IMR-90 (cell line): ENCODE measurements around the gene FAM20A. TPM values are rescaled to one million over a fixed set of nuclear protein-coding genes. Genes with fewer than 3 reads are reported as not detected.

ENCODE experiments used
- ATAC-seq: fragments of 200-7000 bp; cut with Tn5 transposase; 2 replicates; pipeline ENCODE4 v1.9.1; 2020; ENCODE audit warnings: low read depth, mild to moderate bottlenecking, moderate library complexity
- BruUV-seq: library from RNA; stranded (reverse); fragments of 400-500 nt; replicated peaks from 2 replicates; lab custom pipeline; 2021; lab: Mats Ljungman, UMichigan
- CTCF ChIA-PET: fragments of 300-600 bp; formaldehyde crosslinking; extraction: SDS; loops from one replicate; lab custom pipeline; 2021; ENCODE audit warnings: antibody characterized with exemption; lab: Yijun Ruan, JAX
- POLR2A ChIA-PET: fragments of 300-600 bp; sonication (Branson Sonifier 250); formaldehyde crosslinking; loops from one replicate; lab custom pipeline; 2022; ENCODE audit warnings: antibody characterized with exemption; ENCODE audit not compliant: unreplicated experiment; lab: Charles Lee
- DNase-seq: peaks from one replicate; pipeline ENCODE4 v3.0.0; 2013
- H2AFZ ChIP-seq: replicated peaks from 2 replicates; pipeline ENCODE3; 2013; ENCODE audit warnings: low read length, mild to moderate bottlenecking; ENCODE audit not compliant: poor library complexity
- H2AK5ac ChIP-seq: 2 replicates; pipeline ENCODE4 v1.6.1; 2013; ENCODE audit warnings: low read depth, low read length, inconsistent platforms
- H2AK9ac ChIP-seq: replicated peaks from 2 replicates; pipeline ENCODE3; 2013; ENCODE audit warnings: mild to moderate bottlenecking, low read depth, low read length, moderate library complexity; ENCODE audit not compliant: poor library complexity
- H2BK120ac ChIP-seq: 2 replicates; pipeline ENCODE4 v1.6.1; 2013; ENCODE audit warnings: low read depth, low read length, inconsistent platforms
- H2BK15ac ChIP-seq: 3 replicates; pipeline ENCODE4 v1.6.1; 2013; ENCODE audit warnings: low read depth, low read length, inconsistent platforms
- H2BK20ac ChIP-seq: 2 replicates; pipeline ENCODE4 v1.6.1; 2013; ENCODE audit warnings: low read depth, mild to moderate bottlenecking, inconsistent platforms, low read length, moderate library complexity
- H2BK5ac ChIP-seq: 2 replicates; pipeline ENCODE4 v1.6.1; 2013; ENCODE audit warnings: mild to moderate bottlenecking, low read depth, low read length, inconsistent platforms; ENCODE audit not compliant: poor library complexity, severe bottlenecking
- H3K14ac ChIP-seq: replicated peaks from 2 replicates; pipeline ENCODE4 v1.6.1; 2013; ENCODE audit warnings: low read depth, low read length, inconsistent platforms
- H3K18ac ChIP-seq: 2 replicates; pipeline ENCODE4 v1.6.1; 2013; ENCODE audit warnings: low read depth, low read length, control low read depth
- H3K23ac ChIP-seq: 2 replicates; pipeline ENCODE4 v1.6.1; 2013; ENCODE audit warnings: low read depth, low read length, inconsistent platforms
- H3K27ac ChIP-seq: 2 replicates; pipeline ENCODE4 v1.5.1; 2013; ENCODE audit warnings: mild to moderate bottlenecking, control low read depth, low read length; ENCODE audit not compliant: insufficient read depth
- H3K27me3 ChIP-seq: 2 replicates; pipeline ENCODE4 v1.6.1; 2013; ENCODE audit warnings: low read length; ENCODE audit not compliant: control insufficient read depth, insufficient read depth
- H3K36me3 ChIP-seq: 2 replicates; pipeline ENCODE4 v1.6.1; 2013; ENCODE audit warnings: low read length, mixed read lengths; ENCODE audit not compliant: control insufficient read depth, insufficient read depth
- H3K4ac ChIP-seq: 2 replicates; pipeline ENCODE4 v1.6.1; 2013; ENCODE audit warnings: low read depth, low read length, inconsistent platforms
- H3K4me1 ChIP-seq: 2 replicates; pipeline ENCODE4 v1.6.1; 2013; ENCODE audit warnings: low read length, mixed read lengths; ENCODE audit not compliant: control insufficient read depth, insufficient read depth
- H3K4me2 ChIP-seq: 2 replicates; pipeline ENCODE4 v1.6.1; 2013; ENCODE audit warnings: low read depth, mild to moderate bottlenecking, control low read depth, low read length, moderate library complexity
- H3K4me3 ChIP-seq: 2 replicates; pipeline ENCODE4 v1.5.1; 2013; ENCODE audit warnings: low read depth, mild to moderate bottlenecking, control low read depth, low read length, moderate library complexity; ENCODE audit not compliant: insufficient read depth
- H3K56ac ChIP-seq: 2 replicates; pipeline ENCODE4 v1.6.1; 2013; ENCODE audit warnings: low read length, inconsistent platforms; ENCODE audit not compliant: insufficient read depth; ENCODE audit errors: extremely low read depth
- H3K79me1 ChIP-seq, 2 experiments: 2 replicates each; pipeline ENCODE4 v1.6.1; 2013; ENCODE audit warnings: low read length in 2 of 2, inconsistent platforms in 1 of 2, low read depth in 1 of 2
- H3K9ac ChIP-seq: 2 replicates; pipeline ENCODE4 v1.6.1; 2013; ENCODE audit warnings: low read depth, low read length, control low read depth
- H3K9me1 ChIP-seq: 2 replicates; pipeline ENCODE4 v1.6.1; 2013; ENCODE audit warnings: low read length, inconsistent platforms; ENCODE audit not compliant: insufficient read depth
- H3K9me3 ChIP-seq: 2 replicates; pipeline ENCODE4 v1.6.1; 2013; ENCODE audit warnings: low read length; ENCODE audit not compliant: control insufficient read depth, insufficient read depth
- H4K20me1 ChIP-seq: 2 replicates; pipeline ENCODE4 v1.6.1; 2013; ENCODE audit warnings: low read length, inconsistent platforms; ENCODE audit not compliant: insufficient read depth
- H4K5ac ChIP-seq: 2 replicates; pipeline ENCODE4 v1.6.1; 2013; ENCODE audit warnings: mild to moderate bottlenecking, low read depth, low read length, control low read depth
- H4K8ac ChIP-seq, 2 experiments: 2 replicates each; pipeline ENCODE4 v1.6.1; 2013; ENCODE audit warnings: low read depth in 2 of 2, low read length in 2 of 2, control low read depth in 1 of 2, inconsistent platforms in 1 of 2
- H4K91ac ChIP-seq: 2 replicates; pipeline ENCODE4 v1.6.1; 2013; ENCODE audit warnings: low read depth, low read length, inconsistent platforms; ENCODE audit not compliant: insufficient read depth
- BHLHE40 ChIP-seq: fragments of 150-350 bp; IDR thresholded peaks from 2 replicates; pipeline ENCODE4 v1.6.1; 2016; ENCODE audit warnings: mild to moderate bottlenecking, low read depth, low read length
- CEBPB ChIP-seq: IDR thresholded peaks from 2 replicates; pipeline ENCODE4 v1.6.1; 2012; ENCODE audit warnings: low read depth, low read length, improper control_type of control experiment
- CHD1 ChIP-seq: IDR thresholded peaks from 2 replicates; pipeline ENCODE4 v1.6.1; 2012; ENCODE audit warnings: low read depth, low read length, improper control_type of control experiment
- CTCF ChIP-seq: conservative IDR thresholded peaks from 2 replicates; pipeline ENCODE4 v1.5.1; 2012; ENCODE audit warnings: mild to moderate bottlenecking, low read depth, low read length, improper control_type of control experiment
- FOS ChIP-seq: fragments of 150-350 bp; IDR thresholded peaks from 2 replicates; pipeline ENCODE4 v1.6.1; 2016; ENCODE audit warnings: low read depth, low read length
- MAFK ChIP-seq: IDR thresholded peaks from 2 replicates; pipeline ENCODE4 v1.6.1; 2012; ENCODE audit warnings: low read depth, low read length, improper control_type of control experiment
- MXI1 ChIP-seq: IDR thresholded peaks from 2 replicates; pipeline ENCODE4 v1.6.1; 2012; ENCODE audit warnings: low read depth, mild to moderate bottlenecking, low read length, moderate library complexity, borderline replicate concordance
- NFE2L2 ChIP-seq: fragments of 150-350 bp; IDR thresholded peaks from 2 replicates; pipeline ENCODE4 v1.6.1; 2016; ENCODE audit warnings: low read depth, mild to moderate bottlenecking, low read length
- POLR2A ChIP-seq: IDR thresholded peaks from 2 replicates; pipeline ENCODE4 v1.6.1; 2012; ENCODE audit warnings: mild to moderate bottlenecking, low read depth, low read length
- RCOR1 ChIP-seq: IDR thresholded peaks from 2 replicates; pipeline ENCODE4 v1.6.1; 2012; ENCODE audit warnings: mild to moderate bottlenecking, low read length, improper control_type of control experiment; ENCODE audit not compliant: insufficient replicate concordance
- RFX5 ChIP-seq: IDR thresholded peaks from 2 replicates; pipeline ENCODE4 v1.8.0; 2012; ENCODE audit warnings: low read depth, mild to moderate bottlenecking, low read length, moderate library complexity
- SMC3 ChIP-seq: fragments of 150-350 bp; IDR thresholded peaks from 2 replicates; pipeline ENCODE4 v1.6.1; 2016; ENCODE audit warnings: low read depth, mild to moderate bottlenecking, antibody characterized with exemption, low read length, moderate library complexity
- WGBS, 2 experiments: methylation state at CpG; one replicate each; pipeline versions ENCODE4 v1.1.5 to v1.1.7; 2013; ENCODE audit warnings: missing lambda C conversion rate in 2 of 2; ENCODE audit not compliant: insufficient read length in 1 of 2; ENCODE audit errors: extremely low coverage in 2 of 2; 5-methylcytosine and 5-hydroxymethylcytosine counted together
- dilution Hi-C: fragments of 300-500 bp; cut with HindIII; formaldehyde crosslinking; loops from one replicate; pipeline ENCODE4 v1.14.3; 2018; ENCODE audit warnings: low sequenced_read_pairs; ENCODE audit not compliant: unreplicated experiment
- in situ Hi-C: fragments of 300-500 bp; cut with MboI; formaldehyde crosslinking; loops from 3 replicates; pipeline ENCODE4 v1.14.3; 2019; ENCODE audit warnings: low sequenced_read_pairs, inconsistent platforms, mixed read lengths
- intact Hi-C: fragments of 100-400 bp; cut with micrococcal nuclease; formaldehyde crosslinking; loops from 2 replicates; pipeline ENCODE4 v1.10.0; 2022
- polyA plus RNA-seq, 3 experiments: library from polyadenylated mRNA; depleted of rRNA; stranded (reverse); fragments of >200 nt; gene quantifications; 2 replicates each; pipeline ENCODE4 v1.2.3, GENCODE V29; 2012; ENCODE audit warnings: low replicate concordance in 1 of 3
- total RNA-seq: library from RNA; depleted of rRNA; stranded (reverse); fragments of >200 nt; gene quantifications from 2 replicates; pipeline ENCODE4 v1.2.3, GENCODE V29; 2012
- TF ChIP-seq, protein P1 (sequence below): fragments of 150-350 bp; IDR thresholded peaks from 2 replicates; pipeline ENCODE4 v1.6.1; 2016; ENCODE audit warnings: low read depth, mild to moderate bottlenecking, low read length, moderate library complexity, borderline replicate concordance

FAM20A gene
- total and polyA plus RNA-seq, 2 of the 4 experiments (the other 2 are of a cell fraction), result not detected

- Histone ChIP-seq H3K27ac (no peak overlapping the region), H3K18ac (no peak overlapping the region), H2AFZ (no peak overlapping the region), H3K36me3 (no peaks in the 10 kb centered on the region), H3K9me1 (no peaks in the 10 kb centered on the region), H2BK5ac (no peak overlapping the region), H2AK9ac (no peak overlapping the region), H2BK20ac (no peak overlapping the region), H2BK15ac (no peak overlapping the region), H3K9ac (no peak overlapping the region), H2BK120ac (no peak overlapping the region), H3K9me3 (no peaks in the 10 kb centered on the region), H4K20me1 (no peaks in the 10 kb centered on the region), H4K8ac (no peak overlapping the region), H3K4ac (no peak overlapping the region), H3K4me3 (no peak overlapping the region), H4K91ac (no peak overlapping the region), H3K4me1 (no peaks in the 10 kb centered on the region), H3K79me1 (no peaks in the 10 kb centered on the region), H3K56ac (no peak overlapping the region), H3K4me2 (no peak overlapping the region), H3K23ac (no peak overlapping the region), H4K5ac (no peak overlapping the region), H2AK5ac (no peak overlapping the region), H3K27me3 (peaks cover 6% of the 10 kb centered on the region), H3K14ac (no peak overlapping the region)
- in situ Hi-C loops, result no loop called here
- TF ChIP-seq RCOR1 (no peak), FOS (no peak), SMC3 (no peak), CTCF (no peak), POLR2A (no peak), NFE2L2 (no peak), RFX5 (no peak), CEBPB (no peak), CHD1 (no peak), MAFK (no peak), MXI1 (no peak), BHLHE40 (no peak)
- TF ChIP-seq, protein P1, sequence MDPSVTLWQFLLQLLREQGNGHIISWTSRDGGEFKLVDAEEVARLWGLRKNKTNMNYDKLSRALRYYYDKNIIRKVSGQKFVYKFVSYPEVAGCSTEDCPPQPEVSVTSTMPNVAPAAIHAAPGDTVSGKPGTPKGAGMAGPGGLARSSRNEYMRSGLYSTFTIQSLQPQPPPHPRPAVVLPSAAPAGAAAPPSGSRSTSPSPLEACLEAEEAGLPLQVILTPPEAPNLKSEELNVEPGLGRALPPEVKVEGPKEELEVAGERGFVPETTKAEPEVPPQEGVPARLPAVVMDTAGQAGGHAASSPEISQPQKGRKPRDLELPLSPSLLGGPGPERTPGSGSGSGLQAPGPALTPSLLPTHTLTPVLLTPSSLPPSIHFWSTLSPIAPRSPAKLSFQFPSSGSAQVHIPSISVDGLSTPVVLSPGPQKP, result no peak
- no CpG with 5 or more reads among the region's 2 CpGs for WGBS, 2 experiments
- dilution Hi-C loops, result no loop called here
- ChIA-PET CTCF (interaction anchor here (1.1 kb wide), 1 partner anchor 191 kb away, joined by 3 read pairs; no protein-coding TSS in a partner anchor), POLR2A (no interaction called here)
- intact Hi-C loops, result no loop called here
- DNase-seq (no peak), ATAC-seq (no peak)
- no TSS peak for BruUV-seq
These were observed 32.6 kb downstream of the FAM20A start for GRCh38 chr17:68568581-68568980.
